Muscle of leg (tissue), 11 donors: ENCODE measurements around the gene MEGF11. TPM values are rescaled to one million over a fixed set of nuclear protein-coding genes. Genes with fewer than 3 reads are reported as not detected.

Source experiments
- DNase-seq: peaks from one replicate; pipeline ENCODE4 v3.0.0; 2013
- H3K27ac ChIP-seq: one replicate; pipeline ENCODE4 v1.5.1; 2013; ENCODE audit warnings: mild to moderate bottlenecking, low read length, control low read depth
- H3K27me3 ChIP-seq: one replicate; pipeline ENCODE4 v1.6.1; 2013; ENCODE audit warnings: low read length; ENCODE audit not compliant: control insufficient read depth, insufficient read depth
- H3K36me3 ChIP-seq: one replicate; pipeline ENCODE4 v1.6.1; 2013; ENCODE audit warnings: low read length; ENCODE audit not compliant: control insufficient read depth, insufficient read depth
- H3K4me1 ChIP-seq: one replicate; pipeline ENCODE4 v1.6.1; 2013; ENCODE audit warnings: low read length; ENCODE audit not compliant: control insufficient read depth, insufficient read depth
- H3K4me3 ChIP-seq: one replicate; pipeline ENCODE4 v1.5.1; 2013; ENCODE audit warnings: low read length, control low read depth
- H3K9me3 ChIP-seq: replicated peaks from 2 replicates; pipeline ENCODE4 v1.6.1; 2013; ENCODE audit warnings: low read depth, low read length; ENCODE audit not compliant: control insufficient read depth
- whole genome bisulfite sequencing: methylation state at CpG from one replicate; pipeline ENCODE4 v1.1.5; 2013; ENCODE audit warnings: missing lambda C conversion rate; ENCODE audit not compliant: insufficient coverage; 5-methylcytosine and 5-hydroxymethylcytosine counted together
- polyA plus RNA-seq, 8 donors: library from polyadenylated mRNA; unstranded; fragments of 120-200 nt; gene quantifications; one replicate each; pipeline versions ENCODE4 v1.2.1 to v1.2.3, GENCODE V29; 2013; ENCODE audit warnings: inconsistent platforms in 1 of 8, low replicate concordance in 1 of 8; ENCODE audit not compliant: insufficient read length in 8 of 8, insufficient read depth in 1 of 8
- total RNA-seq: library from RNA; stranded (reverse); fragments of 120-200 nt; gene quantifications from one replicate; pipeline ENCODE4 v1.2.4, GENCODE V29; 2013

The MEGF11 gene
- total and polyA plus RNA-seq, 9 donors, result 0.13 to 0.68 (median 0.31) TPM

- Histone ChIP-seq H3K36me3 (peaks cover 5% of the 10 kb centered on the region), H3K27ac (no peak overlapping the region), H3K4me1 (peaks cover 4% of the 10 kb centered on the region), H3K4me3 (no peak overlapping the region), H3K9me3 (no peaks in the 10 kb centered on the region), H3K27me3 (no peaks in the 10 kb centered on the region)
- 80% methylated on average over 1 of the region's 5 CpGs for WGBS
- DNase-seq, result no peak
Observed at GRCh38 chr15:65918945-65919344, 334.6 kb downstream of the MEGF11 start.

DNA sequence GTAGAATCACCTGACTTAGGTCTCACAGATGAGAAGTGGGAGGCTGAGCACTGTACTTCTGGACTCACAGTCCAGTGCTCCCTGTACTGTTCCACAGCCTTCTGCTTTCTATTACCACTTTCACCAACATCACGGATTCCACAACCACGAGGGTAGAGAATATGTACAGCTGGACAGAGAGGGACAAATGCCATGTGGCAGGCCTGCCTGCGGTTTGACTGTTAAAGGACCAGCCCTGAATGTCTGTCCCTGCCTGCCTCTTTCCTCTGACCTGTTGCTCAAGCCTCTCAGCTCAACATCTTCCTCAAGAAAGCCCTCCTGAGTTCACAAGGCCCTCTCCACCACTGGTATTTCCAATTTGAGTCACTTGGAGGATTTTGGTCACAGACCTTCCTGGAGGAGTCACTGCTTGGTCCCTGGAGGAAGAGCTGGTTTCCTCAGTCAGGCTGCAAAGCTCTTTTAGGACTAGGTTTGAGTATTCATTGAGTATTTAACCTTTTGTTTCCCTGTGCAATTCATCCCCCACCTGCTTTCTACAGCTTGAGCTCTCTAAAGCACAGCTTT is 335.1 kb downstream of the MEGF11 start:
- no peak overlapping the region for H3K4me3 ChIP-seq
- no peaks in the 10 kb centered on the region for H3K27me3 ChIP-seq
- no peak for DNase-seq
- no peaks in the 10 kb centered on the region for H3K9me3 ChIP-seq
- peaks cover 5% of the 10 kb centered on the region for H3K36me3 ChIP-seq
- no peak overlapping the region for H3K27ac ChIP-seq
- peaks cover 4% of the 10 kb centered on the region for H3K4me1 ChIP-seq
- WGBS, result 100% methylated on average over 1 of the region's 3 CpGs

DNA sequence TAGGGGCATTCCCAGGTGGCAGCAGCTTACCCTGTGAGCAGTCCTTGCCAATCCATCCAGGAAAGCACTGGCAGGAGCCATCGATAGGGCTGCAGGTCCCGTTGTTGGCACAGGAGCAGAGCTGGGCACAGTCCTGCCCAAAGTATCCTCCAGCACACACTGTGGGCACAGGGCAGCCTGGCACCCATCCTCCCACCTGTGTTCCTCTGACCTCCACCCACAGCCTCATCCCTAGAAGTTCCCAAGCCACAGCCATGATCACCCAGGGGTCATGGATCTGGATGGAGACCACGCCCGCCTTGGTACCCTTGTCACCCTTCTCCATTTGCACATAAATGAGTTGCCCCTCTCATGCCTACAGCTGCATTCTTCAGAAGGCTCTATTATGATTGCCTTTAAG is 335.6 kb downstream of the MEGF11 start:
- Histone ChIP-seq H3K4me3 (no peak overlapping the region), H3K36me3 (peaks cover 5% of the 10 kb centered on the region), H3K27me3 (no peaks in the 10 kb centered on the region), H3K4me1 (peaks cover 4% of the 10 kb centered on the region), H3K27ac (no peak overlapping the region), H3K9me3 (no peaks in the 10 kb centered on the region)
- no peak for DNase-seq
- 92% methylated on average over 4 of the region's 4 CpGs for WGBS

DNA sequence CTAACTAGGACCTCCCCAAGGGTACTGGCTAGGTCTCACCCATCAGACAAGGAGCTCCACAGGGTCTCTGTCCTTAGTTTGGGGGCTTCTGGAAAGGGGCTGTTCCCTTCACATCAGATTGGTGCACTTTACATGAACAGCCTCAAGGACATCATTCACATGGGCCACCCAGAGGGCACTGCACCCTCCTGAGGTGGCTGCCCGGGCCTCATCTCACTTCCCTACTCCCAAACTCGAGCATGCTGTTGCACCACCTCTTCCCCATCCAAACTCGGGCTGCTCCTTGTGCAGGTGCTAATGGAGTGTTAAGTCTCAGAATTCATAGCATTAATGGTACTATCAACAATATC is 336.2 kb downstream of the MEGF11 start:
- Histone ChIP-seq H3K4me1 (peaks cover 4% of the 10 kb centered on the region), H3K9me3 (no peaks in the 10 kb centered on the region), H3K4me3 (no peak overlapping the region), H3K27ac (no peak overlapping the region), H3K36me3 (peaks cover 5% of the 10 kb centered on the region), H3K27me3 (no peaks in the 10 kb centered on the region)
- no peak for DNase-seq
- WGBS, result no CpG with 5 or more reads among the region's 3 CpGs

GRCh38 chr15:65916664-65917406 is 336.7 kb downstream of the MEGF11 start:
- H3K4me1 ChIP-seq, result peaks cover 4% of the 10 kb centered on the region
- no peak overlapping the region for H3K4me3 ChIP-seq
- no peaks in the 10 kb centered on the region for H3K27me3 ChIP-seq
- H3K27ac ChIP-seq, result no peak overlapping the region
- no peaks in the 10 kb centered on the region for H3K9me3 ChIP-seq
- H3K36me3 ChIP-seq, result peaks cover 5% of the 10 kb centered on the region
- 10% methylated on average over 13 of the region's 16 CpGs for WGBS
- peak; percentile 61 for DNase-seq

DNA sequence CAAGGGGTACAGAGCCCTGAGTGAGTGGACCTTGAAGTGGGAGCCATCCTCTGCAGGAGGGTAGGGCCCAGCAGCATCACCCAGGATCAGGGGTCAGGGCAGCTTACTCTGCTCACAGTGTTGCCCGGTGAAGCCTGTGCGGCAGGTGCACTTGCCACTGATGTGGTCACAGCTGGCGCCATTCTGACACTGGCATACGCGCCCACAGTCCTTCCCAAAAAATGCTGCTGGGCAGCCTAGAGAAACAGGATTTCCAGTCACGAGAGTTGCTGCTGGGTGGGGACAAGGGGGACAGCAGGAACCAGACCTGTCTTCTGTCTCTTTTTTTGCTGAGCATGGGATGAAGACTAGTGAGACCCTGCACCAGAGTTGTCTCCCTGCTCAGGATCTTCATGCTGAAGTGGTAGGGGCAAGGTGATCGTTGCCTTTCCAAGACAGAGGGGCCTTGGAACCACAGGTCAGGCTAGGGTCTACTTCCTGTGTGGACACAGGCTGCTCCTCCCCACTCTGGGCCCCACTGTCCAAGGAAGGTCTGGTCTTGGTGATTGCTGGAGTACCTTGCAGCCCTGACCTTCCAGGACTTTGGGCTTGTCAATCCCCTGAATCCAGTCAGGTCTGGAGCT is 337.4 kb downstream of the MEGF11 start:
- H3K27me3 ChIP-seq, result no peaks in the 10 kb centered on the region
- DNase-seq, result no peak
- WGBS, result 87% methylated on average over 6 of the region's 7 CpGs
- no peaks in the 10 kb centered on the region for H3K9me3 ChIP-seq
- no peak overlapping the region for H3K27ac ChIP-seq
- H3K36me3 ChIP-seq, result peaks cover 7% of the 10 kb centered on the region
- peaks cover 4% of the 10 kb centered on the region for H3K4me1 ChIP-seq
- H3K4me3 ChIP-seq, result no peak overlapping the region

DNA sequence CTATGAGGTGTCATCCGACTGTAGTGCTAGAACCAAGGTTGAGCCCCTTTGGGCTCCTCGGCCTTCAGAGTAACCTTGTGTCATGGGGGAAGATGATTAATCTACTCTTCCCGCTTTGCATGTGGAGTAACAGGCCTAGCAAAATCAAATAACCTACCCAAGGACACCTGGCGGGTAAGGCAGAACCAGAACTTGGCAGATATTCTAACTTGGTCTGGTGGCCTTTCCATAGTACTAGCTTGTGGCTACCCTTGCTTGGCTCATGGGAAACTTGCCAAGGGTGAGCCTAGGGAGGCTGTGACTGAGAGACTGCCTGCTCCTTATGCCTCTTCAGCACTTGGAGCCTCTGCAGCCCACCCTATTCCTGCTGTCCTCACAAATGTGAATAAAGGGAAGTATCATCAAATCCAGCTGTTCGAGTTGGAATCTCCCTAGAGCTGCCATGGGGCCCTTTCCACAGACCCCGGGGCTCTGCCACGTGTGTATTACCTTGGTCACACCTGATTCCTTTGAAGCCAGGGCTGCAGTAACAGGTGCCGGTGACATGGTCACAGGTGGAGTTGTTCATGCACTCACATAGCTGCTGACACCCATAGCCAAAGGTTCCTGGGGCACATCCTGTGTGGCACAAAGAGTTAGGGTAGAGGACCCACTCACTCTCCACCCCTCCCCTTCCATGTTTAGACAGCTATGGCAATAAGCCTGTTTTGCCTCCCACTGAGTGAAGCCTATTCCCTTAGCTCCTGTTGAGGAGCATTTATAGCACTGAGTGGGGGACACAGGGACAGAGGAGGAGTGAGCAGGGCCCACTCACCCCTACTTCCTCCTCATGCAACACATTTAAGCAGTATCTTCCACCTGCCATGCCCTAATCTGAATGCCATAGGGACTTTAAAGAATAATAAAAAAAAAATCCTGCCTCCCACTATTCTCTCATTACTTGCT is 338.3 kb downstream of the MEGF11 start:
- no peaks in the 10 kb centered on the region for H3K27me3 ChIP-seq
- H3K9me3 ChIP-seq, result no peaks in the 10 kb centered on the region
- WGBS, result no CpG with 5 or more reads among the region's 8 CpGs
- H3K36me3 ChIP-seq, result peaks cover 14% of the 10 kb centered on the region
- peaks cover 4% of the 10 kb centered on the region for H3K4me1 ChIP-seq
- H3K4me3 ChIP-seq, result no peak overlapping the region
- DNase-seq, result no peak
- no peak overlapping the region for H3K27ac ChIP-seq

DNA sequence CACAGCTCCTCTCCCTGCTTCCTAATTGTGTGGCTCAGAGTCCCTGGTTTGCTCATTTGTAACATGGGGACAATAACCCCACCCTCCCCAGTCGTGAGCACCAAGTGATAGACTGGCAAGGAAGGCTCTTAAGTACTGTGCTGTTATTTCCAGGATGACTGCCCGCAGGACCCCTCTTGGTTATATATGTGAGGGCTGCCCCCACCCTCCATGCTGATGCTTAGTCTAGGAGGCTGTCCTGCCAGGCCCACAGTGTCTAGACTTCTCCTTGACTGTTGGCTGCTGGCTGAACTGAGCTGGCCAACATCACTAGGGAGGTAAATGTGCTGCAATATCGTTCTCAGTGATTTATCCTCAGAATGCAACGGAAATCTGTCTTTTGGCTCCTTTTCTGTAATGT is 339.2 kb downstream of the MEGF11 start:
- H3K36me3 ChIP-seq, result peaks cover 19% of the 10 kb centered on the region
- DNase-seq, result peak; percentile 54
- no CpG with 5 or more reads among the region's 4 CpGs for WGBS

GRCh38 chr15:65913631-65914199 is 339.8 kb downstream of the MEGF11 start:
- peaks cover 4% of the 10 kb centered on the region for H3K4me1 ChIP-seq
- H3K4me3 ChIP-seq, result no peak overlapping the region
- H3K36me3 ChIP-seq, result peaks cover 16% of the 10 kb centered on the region
- no peaks in the 10 kb centered on the region for H3K27me3 ChIP-seq
- no peak for DNase-seq
- 93% methylated on average over 5 of the region's 13 CpGs for WGBS
- no peaks in the 10 kb centered on the region for H3K9me3 ChIP-seq
- no peak overlapping the region for H3K27ac ChIP-seq

More for the DNA sequence above, 339.2 kb downstream of the MEGF11 start:
- Histone ChIP-seq H3K9me3 (no peaks in the 10 kb centered on the region), H3K27ac (no peak overlapping the region), H3K27me3 (no peaks in the 10 kb centered on the region), H3K4me1 (peaks cover 4% of the 10 kb centered on the region), H3K4me3 (no peak overlapping the region)
